Activated CD8-positive, alpha-beta memory T cell treated with anti-CD3 and anti-CD28 coated beads for 1 hour (primary cell): ENCODE data around the gene CLEC3B.
"Not testable (repeated sequence)": the region's sequence is repeated elsewhere in the genome, so short reads cannot be mapped to it uniquely, and the experiment has no call there.

Experiments used
- DNase-seq, 2 donors: peaks; one replicate each; pipeline ENCODE4 v3.0.0-alpha.2; 2020; ENCODE audit warnings: low read depth in 1 of 2; ENCODE audit errors: extremely low read depth in 1 of 2

Gene CLEC3B

GRCh38 chr3:45034612-45035252 is 8.6 kb downstream of the CLEC3B start:
- no peak for DNase-seq

GRCh38 chr3:45035441-45036301 is 9.6 kb downstream of the CLEC3B start:
- no peak for DNase-seq

GRCh38 chr3:45037720-45038455 is 11.8 kb downstream of the CLEC3B start:
- DNase-seq, result peak; percentile 76

- DNase-seq, result no peak
Observed at GRCh38 chr3:45041666-45042065, 15.6 kb downstream of the CLEC3B start.

- no peak for DNase-seq
Observed at GRCh38 chr3:45042162-45042561, 16.1 kb downstream of the CLEC3B start.

GRCh38 chr3:45043728-45044299 is 17.7 kb downstream of the CLEC3B start:
- no peak for DNase-seq

- no peak for DNase-seq
Observed at GRCh38 chr3:45048244-45048643, 22.1 kb downstream of the CLEC3B start.

- no peak for DNase-seq
Observed at GRCh38 chr3:45049807-45050206, 23.7 kb downstream of the CLEC3B start.

- DNase-seq, result no peak
Observed at GRCh38 chr3:45051685-45052084, 25.6 kb downstream of the CLEC3B start.

GRCh38 chr3:45053805-45054195 is 27.7 kb downstream of the CLEC3B start:
- DNase-seq, result not testable (repeated sequence)

GRCh38 chr3:45054196-45054857 is 28.2 kb downstream of the CLEC3B start:
- DNase-seq, result no peak

GRCh38 chr3:45055032-45055410 is 28.9 kb downstream of the CLEC3B start:
- no peak for DNase-seq

- DNase-seq, result no peak
Observed at GRCh38 chr3:45055411-45056143, 29.5 kb downstream of the CLEC3B start.

GRCh38 chr3:45056608-45057301 is 30.7 kb downstream of the CLEC3B start:
- DNase-seq, result no peak

- DNase-seq, result no peak
Observed at GRCh38 chr3:45057557-45057956, 31.5 kb downstream of the CLEC3B start.

GRCh38 chr3:45059132-45059531 is 33.0 kb downstream of the CLEC3B start:
- DNase-seq, result no peak

GRCh38 chr3:45060165-45060892 is 34.2 kb downstream of the CLEC3B start:
- DNase-seq, result no peak

GRCh38 chr3:45062697-45063070 is 36.6 kb downstream of the CLEC3B start:
- DNase-seq, result no peak
